Ovary (tissue), 3 donors: ENCODE measurements around the gene FILIP1L.

Source experiments
- CTCF ChIP-seq, 3 donors: fragments of 450-650 bp in 2 of 3; fragments of 200-600 bp in 1 of 3; IDR thresholded peaks; one replicate each; pipeline versions ENCODE4 v1.5.1 to v1.8.0; 2016 to 2022; ENCODE audit warnings: antibody characterized with exemption in 3 of 3, mild to moderate bottlenecking in 1 of 3
- POLR2A ChIP-seq: fragments of 450-650 bp; IDR thresholded peaks from one replicate; pipeline ENCODE4 v1.6.1; 2017; ENCODE audit warnings: antibody characterized with exemption, mild to moderate bottlenecking, moderate library complexity
- donor health status: DM: no; HTN: no; CAD: no.

DNA sequence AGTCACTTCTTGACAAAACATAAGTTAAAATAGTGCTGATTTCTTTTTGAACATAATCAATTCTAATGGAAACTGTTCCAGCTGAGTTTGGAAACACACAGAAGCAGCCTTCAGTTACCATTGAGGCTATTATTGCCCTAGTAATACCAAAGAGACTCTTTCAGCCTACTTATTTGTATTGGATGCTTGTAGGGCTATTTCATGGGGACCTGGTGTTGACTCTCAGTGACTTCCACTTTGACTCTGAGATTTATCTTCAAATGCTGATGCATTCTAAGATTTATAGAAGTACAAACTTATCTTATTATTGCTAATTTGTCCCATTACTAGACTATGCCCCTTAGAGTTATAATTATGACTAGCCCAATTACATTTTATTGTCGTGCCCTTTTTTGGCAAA, 229.2 kb downstream of the FILIP1L start:
- TF ChIP-seq POLR2A (no peak), CTCF (IDR thresholded peaks at IDR 0.05) (no peak)
